Stimulated activated naive CD4-positive, alpha-beta T cell (primary cell): Measurements from ENCODE around the gene SH3RF3.

Experiments
- DNase-seq, 6 experiments: peaks; one replicate each; lab custom pipeline; 2025; lab: John Stamatoyannopoulos, UW

SH3RF3 gene

GRCh38 chr2:109501461-109501860, 372.5 kb downstream of the SH3RF3 start:
- DNase-seq = no peak

- DNase-seq = no peak
Measured at GRCh38 chr2:109503191-109503590, 374.2 kb downstream of the SH3RF3 start.

DNA sequence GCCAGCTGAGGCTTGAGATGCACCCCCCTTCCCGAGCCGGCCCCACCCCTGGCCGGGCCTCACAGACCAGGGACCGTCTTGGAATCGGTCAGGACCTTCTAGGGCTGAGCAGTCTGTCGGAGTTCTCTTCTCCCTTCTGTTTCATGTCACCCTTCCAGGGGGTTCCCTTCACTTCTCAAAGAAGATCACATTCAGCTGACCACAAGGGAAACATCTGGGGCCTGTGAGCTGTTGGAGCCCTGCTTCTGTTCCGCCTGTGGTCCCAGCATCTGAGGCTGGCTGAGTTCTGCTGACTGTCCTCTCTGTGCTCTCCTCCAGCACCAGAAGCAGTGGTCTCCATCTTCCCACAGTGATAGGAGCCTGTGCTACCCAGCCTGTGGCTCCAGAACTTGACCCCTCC, 378.2 kb downstream of the SH3RF3 start:
- DNase-seq = no peak

DNA sequence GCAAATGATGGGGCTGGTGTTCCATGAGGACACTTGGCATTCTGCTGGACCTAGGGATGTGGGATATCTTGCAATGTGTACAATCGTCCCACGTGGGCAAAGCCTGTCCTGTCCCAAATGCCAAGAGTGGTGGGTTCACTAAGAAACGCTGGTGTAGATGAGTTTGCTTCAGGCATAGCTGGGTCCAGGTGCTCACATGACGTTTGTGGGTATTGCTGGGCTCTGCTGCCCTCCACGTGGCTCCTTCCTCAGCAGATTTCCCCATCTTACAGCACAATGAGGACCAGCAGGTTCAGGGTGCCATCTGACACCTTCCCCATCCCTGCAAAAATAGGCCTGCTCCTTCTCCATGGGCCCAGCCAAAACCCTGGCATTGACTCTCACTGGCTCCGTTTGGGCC, 378.8 kb downstream of the SH3RF3 start:
- no peak for DNase-seq

DNA sequence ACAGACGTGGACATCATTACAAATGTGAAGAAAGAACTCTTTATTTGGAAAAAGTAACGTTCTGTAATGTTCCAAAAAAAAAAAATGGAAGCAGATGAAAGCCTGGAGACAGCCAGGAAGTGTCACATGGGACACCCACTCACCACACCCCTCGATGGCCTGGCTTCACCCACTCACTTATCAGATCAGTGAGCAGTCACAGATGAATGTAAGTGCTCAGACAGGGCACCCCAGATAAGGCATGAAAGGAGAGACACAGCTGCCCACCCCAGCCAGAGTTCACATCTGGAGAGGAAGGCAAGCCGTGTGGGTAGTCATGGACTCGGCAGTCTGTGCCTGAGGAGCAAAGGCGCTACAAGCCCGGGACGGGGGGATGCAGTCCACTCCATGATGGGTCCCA, 379.6 kb downstream of the SH3RF3 start:
- DNase-seq = no peak

DNA sequence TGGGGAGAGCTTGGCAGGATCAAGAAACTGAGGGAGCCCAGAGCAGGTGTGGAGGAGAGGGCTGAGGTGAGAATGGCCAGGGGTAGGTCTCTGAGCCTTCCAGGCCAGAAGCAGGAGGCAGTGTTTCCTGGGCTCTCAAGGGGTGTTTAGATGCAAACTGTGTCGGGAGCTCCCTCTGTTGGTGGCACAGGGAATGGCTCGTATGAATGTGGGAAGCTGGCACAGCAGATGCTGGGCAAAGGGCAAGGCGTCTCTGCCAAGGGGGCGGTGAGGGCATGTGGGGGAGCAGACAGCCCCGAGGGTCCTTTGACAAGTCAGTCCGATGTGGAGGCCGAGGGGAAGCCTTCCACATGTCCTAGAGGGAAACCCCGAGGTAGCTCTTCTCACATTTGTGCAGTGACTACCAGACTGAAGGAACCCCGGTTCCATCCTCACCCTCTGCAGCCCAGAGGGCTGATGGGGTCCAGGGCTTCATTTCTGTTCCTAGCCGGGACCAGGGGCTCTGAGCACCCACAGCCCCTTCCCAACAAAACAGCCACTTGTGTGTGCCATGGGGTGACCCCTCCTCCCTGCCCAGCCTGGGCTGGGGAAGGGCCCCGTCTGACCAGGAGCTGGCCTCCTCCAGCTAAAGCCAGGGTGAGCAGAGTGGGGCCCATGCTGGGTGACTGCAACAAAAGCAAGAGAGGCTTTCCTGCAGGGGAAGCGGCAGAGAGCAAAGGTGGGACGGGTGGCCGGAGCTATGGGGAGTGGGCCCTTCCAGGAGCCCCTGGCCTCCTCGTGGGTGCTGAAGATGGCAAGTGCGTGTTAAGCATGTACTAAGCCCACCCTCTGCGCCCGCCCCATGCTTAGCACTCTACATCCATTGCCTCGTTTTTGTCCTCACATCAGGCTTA, 381.4 kb downstream of the SH3RF3 start:
- DNase-seq = peak; percentile 52 to 84 (median 64)

- no peak for DNase-seq
Measured at GRCh38 chr2:109511168-109511567, 382.2 kb downstream of the SH3RF3 start.

- DNase-seq = no peak
Measured at GRCh38 chr2:109512076-109512475, 383.1 kb downstream of the SH3RF3 start.

GRCh38 chr2:109513230-109513629, 384.2 kb downstream of the SH3RF3 start:
- no peak for DNase-seq

- DNase-seq = no peak
Measured at GRCh38 chr2:109513749-109514588, 385.0 kb downstream of the SH3RF3 start.

- DNase-seq = no peak
Measured at GRCh38 chr2:109514857-109515256, 385.9 kb downstream of the SH3RF3 start.

GRCh38 chr2:109516445-109517117, 387.6 kb downstream of the SH3RF3 start:
- DNase-seq = no peak

DNA sequence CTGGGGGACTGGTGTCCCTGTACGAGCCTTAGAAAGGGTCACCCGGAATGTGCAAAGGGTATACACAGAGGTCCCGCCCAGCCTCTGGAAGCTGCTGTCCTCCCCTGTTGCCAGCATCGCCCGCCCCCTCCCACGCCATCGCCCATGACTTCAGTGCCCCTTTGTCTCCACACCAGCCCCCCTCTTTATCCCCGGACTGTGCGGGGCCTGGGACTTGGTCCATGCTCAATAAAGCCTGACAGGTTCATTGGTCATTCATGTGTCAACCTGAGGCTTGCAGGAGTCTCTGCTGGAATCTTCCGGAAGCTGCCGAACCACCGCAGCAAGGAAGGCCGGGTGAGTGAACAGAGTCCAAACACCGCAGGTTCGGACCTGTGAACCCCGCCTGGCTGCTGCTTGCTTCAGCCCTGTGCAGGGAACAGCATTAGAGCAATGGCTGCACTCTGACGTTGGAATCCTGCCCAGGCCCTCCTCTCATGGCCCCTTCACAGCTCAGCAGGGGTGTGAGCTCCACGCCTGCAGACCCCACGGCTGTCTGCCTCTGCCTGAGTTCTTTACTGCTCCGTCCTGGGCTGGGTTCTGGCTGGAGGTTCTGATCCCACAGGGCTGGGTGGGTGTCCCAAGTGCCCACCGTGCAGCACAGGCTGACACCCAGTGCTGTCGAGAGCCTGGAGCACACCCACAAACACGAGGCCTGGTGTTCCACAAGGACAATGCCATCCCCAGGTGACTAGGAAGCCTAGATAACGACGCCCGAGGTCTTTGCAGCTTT, 388.3 kb downstream of the SH3RF3 start:
- no peak for DNase-seq

DNA sequence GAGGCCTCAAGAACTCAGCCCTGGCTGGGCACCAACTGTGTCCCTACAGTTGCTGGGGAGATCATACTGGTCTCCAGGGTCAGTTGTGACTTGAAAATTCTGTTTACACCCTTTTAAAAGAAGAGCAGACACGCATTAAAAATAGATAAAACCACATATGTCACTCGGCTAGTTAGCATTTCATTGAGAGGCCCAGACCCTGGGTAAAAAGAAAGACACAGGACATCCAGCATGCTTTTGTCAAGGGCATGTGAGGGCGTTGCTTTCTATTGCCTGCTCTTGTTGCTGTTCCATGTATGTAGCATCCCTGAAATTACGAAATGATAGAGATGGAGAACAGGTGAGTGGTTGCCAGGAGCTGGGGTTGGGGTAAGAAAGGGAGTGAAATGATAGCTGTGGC, 390.5 kb downstream of the SH3RF3 start:
- DNase-seq = no peak

DNA sequence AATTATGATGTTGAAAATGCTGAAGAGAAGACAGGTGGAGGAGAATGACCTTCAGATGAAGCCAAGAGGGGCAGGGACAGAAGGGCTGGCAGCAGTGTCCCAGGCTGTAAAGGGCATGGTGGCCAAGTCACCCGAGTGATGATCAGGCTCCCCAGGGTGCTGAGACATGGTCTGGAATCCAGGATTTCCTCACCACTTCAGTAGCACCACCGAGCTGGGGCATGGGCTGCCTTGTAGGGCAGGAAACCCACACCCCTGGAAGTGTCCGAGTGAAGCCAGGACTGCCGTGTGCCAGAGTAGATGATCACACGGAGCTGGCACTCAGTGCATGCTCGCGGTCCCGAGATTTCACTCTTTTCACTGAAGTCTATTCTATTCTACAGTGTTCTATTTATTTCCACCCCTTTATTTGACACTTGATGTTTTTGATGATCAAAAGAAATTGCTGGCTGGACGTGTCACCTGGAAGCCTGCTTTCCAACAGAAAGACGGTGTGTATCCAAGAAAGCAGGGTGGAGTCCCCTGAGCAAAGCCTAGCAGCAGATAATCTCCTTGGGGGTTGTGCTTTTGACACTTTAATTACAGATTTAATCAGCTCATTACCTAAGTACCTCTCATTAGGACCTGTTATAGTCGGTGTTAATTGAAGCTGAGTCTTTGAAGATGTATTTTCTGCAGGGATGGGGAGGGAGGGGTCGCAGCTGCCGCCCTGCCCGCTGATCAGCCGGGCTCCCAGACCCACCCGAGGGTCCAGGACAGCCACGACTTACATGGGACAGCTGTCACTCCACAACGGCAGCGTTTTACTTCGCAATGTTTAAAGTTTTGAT, 392.4 kb downstream of the SH3RF3 start:
- DNase-seq = no peak

GRCh38 chr2:109522063-109522374, 393.0 kb downstream of the SH3RF3 start:
- no peak for DNase-seq

GRCh38 chr2:109523121-109523520, 394.1 kb downstream of the SH3RF3 start:
- DNase-seq = no peak

- DNase-seq = no peak
Measured at GRCh38 chr2:109523536-109524361, 394.7 kb downstream of the SH3RF3 start.

GRCh38 chr2:109525836-109526235, 396.8 kb downstream of the SH3RF3 start:
- DNase-seq = no peak

- DNase-seq = no peak
Measured at GRCh38 chr2:109526442-109526970, 397.5 kb downstream of the SH3RF3 start.
